Putamen (tissue), 1 donor: ENCODE results near the gene ABI3.
"Not testable (repeated sequence)": the region's sequence is repeated elsewhere in the genome, so short reads cannot be mapped to it uniquely, and the experiment has no call there.

Experiments used
- DNase-seq: peaks from one replicate; pipeline ENCODE4 v3.0.0-alpha.2; 2016; ENCODE audit warnings: low spot score

ABI3 gene

DNA sequence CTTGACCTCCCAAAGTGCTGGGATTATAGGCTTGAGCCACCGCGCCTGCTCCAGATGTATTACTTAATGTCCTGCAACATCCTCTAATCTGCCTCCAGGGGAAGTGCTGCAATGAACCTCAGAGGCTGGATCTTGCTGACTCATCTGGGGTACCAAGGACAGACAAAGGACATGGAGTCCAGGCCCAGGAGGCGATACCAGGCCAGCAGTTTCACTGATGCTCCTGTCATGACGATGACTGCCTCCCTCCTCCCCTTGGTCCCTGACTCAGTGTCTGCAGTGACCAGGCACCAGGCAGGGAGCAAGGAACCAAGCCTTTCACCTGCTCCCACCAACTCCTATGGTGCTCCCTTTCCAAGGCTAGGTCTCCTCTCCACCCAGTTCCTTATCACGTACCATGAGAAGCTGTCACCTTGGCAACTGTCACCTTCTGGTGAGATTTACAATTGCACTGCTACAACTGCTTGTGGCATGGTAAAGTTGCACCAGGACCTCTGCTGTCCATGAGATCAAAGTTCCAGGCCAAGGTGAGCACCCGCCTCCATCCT is 41.7 kb downstream of the ABI3 start:
- DNase-seq, result no peak

DNA sequence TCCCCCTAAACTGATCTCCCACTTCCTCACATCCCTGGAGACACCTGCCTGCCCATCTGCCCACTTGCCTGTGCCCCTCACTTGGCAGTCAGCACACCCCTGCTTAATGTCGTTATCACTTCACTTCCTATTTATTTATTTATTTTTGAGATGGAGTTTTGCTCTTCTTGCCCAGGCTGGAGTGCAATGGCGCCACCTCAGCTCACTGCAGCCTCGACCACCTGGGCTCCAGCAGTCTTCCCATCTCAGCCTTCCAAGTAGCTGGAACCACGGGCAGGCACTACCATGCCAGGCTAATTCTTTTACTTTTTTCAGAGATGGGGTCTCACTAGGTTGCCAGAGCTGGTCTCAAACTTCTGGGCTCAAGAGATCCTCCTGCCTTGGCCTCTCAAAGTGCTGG is 43.6 kb downstream of the ABI3 start:
- no peak for DNase-seq

DNA sequence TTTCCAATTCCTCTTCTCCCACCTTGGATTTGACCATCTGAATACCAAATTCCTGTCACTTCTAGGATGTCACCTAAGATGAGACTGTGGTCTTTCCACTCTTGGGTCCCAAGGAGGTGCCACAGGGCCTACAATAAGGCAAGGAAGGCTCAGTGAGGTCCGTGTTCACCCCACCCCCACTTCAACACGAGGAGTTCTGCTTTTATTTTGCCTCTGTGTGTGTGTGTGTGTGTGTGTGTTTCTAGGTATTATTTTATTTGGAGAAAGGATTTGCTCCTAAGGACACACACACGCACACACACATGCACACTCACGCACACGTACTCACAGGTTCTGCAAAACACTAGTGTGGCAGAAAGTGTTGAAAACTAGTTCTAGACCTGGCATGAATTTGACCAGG is 44.6 kb downstream of the ABI3 start:
- DNase-seq, result no peak

DNA sequence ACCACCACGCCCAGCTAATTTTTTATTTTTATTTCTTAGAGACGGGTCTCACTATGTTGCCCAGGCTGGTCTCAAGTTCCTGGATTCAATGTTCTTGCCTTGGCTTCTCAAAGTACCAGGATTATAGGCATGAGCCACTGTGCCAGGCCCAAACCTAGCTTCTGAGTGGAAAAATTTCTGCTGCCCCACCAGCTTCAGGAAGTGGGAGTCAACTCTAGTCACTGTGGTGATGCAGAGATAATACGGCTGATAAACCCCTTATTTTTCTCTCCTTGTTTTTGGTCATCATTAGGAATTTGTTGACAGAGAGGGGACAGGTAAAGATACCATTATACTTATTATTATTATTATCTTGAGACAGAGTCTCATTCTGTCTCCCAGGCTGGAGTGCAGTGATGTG is 47.9 kb downstream of the ABI3 start:
- no peak for DNase-seq

DNA sequence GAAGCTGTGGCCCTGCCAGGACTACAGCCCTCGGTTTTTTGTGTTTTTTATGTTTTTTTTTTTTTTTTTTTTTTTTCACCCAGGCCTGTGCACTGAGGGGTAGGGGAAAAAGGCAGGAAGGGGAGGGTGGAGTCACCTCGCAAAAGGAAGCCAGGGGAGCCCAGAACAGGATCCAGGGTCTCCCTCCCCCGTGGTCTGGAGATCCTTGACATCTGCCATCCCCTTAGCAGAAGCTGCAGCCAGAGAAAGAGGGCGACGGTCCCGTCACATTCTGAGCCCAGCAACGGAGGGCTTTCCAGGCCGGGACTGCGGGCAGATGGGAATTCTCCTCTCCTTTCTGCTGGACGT is 49.1 kb downstream of the ABI3 start:
- DNase-seq, result no peak

DNA sequence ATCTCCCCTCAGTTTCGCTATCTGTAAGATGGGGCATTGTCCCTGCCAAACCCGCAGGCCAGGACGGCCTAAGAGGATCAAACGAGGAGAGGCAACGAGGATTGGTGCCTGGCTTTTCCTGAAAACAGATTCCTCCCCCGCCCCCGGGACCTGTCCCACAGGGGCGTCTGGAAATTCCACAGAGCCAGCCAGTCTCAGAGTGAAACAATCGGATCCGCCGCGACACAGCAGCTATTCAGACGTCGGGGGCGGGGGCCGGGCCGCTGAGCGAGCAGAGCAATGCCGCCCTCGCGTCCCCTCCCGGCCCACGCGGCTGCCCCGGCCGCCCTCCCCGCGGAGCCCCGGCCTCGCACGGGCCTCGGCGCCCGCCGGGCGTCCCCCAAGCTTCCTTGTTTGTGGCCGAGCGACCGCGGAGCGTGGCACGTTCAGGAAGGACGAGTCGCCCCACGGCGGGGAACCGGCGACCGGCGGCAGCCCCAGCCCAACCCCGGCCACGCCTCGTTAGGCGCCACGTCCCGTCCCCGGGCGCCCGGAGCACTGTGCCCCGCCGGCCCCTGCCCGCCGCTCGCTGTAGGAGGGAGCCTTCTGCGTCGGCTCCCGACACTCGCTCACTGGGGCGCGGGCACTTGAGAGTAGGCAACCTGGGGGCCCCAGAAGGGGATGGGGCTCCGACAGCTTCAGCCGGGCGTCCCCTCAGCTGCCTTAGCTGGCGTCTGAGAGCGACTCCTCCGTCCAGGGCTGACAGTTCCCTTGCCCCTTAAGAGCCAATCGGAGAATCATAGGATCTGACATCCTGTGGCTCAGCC is 49.7 kb downstream of the ABI3 start:
- DNase-seq, result no peak

DNA sequence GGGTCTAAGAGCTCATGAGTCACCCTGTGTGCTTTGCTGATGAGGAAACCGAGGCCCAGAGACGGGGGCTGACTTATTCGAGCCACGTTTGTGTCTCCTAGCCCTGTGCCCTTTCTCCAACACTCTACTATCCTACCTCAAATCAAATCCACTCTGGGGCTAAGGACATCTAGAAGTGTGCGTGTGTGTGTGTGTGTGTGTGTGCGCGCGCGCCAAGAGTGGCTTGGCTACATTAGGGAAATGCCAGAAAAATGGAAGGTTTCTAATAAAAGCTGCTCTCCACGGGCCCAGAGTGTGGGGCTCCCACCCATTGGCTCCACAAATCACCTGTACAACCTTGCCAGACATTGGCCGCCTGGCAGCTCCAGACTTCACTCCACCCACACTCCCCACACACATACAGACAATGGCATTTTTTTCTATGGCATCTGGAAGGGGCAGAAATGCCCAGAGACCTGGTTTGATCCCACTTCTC is 50.3 kb downstream of the ABI3 start:
- no peak for DNase-seq

DNA sequence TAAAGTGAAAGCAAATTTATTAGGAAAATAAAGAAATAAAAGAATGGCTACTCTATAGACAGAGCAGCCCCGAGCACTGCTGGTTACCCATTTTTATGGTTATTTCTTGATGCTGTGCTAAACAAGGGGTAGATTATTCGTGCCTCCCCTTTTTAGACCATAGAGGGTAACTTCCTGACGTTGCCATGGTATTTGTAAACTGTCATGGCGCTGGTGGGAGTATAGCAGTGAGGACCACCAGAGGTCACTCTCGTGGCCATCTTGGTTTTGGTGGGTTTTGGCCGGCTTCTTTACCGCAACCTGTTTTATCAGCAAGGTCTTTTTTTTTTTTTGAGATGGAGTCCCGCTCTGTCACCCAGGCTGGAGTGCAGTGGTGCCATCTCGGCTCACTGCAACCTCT is 51.0 kb downstream of the ABI3 start:
- DNase-seq, result not testable (repeated sequence)

DNA sequence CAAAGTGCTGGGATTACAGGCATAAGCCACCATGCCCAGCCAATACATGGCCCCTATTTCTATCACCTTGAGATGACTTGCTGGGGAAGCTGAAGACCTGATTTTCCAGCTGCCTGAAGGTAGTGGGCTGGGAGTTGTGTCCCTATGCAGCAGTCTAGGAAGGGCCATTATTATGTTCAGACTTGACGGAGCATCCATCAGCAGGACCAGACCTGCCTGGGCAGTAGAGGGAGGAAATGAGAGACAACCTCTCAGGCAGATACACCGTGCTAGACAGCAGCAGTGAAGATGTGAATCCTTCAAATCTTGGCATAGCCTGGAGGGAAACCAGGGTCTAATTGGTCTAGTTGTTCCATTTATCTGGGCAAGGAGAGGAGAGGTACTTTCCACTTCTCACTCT is 55.7 kb downstream of the ABI3 start:
- DNase-seq, result no peak

DNA sequence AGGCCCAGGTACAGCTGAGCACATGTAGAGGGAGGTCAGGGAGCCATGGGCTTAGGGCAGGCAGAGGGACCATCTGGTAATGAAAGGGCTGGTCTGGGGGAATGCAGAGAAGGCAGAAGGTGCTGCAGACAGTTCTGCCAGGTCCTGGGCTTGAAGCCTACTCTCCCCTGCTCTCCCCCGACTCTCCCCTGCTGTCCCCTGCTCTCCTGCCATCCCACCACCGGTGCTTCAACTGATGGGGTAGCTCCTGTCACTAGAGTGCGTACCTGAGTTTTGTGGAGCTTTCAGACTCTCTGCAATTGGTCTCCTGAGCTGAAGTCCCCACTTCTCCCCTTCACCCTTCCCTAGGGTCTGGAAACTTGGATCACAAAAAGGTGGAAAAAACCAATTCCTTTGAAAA is 57.4 kb downstream of the ABI3 start:
- DNase-seq, result no peak

DNA sequence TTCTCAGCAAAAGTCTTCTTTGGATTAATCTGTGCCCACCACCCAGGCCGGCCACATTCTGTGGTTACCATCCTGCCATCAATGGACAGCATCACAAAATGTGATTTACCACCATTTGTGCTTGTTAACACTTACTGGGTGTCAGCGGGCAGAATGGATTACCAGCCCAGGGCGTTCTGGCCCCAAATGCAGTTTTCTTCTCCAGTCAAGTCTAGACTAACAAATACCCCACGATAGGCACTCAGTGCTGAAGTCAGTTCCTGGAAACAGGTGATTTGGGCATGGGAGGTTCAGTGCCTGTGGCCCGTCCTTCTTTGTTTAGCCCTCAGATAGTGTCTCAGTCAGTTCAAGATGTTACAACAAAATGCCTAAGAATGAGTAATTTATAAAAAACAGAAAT is 58.8 kb downstream of the ABI3 start:
- DNase-seq, result no peak
